Measurements from ENCODE around the gene WFS1.

The WFS1 gene

GRCh38 chr4:6327220-6327917, 57.7 kb downstream of the WFS1 start:
- no peak for FAIRE-seq

GRCh38 chr4:6328526-6328925, 58.9 kb downstream of the WFS1 start:
- FAIRE-seq, result no peak

DNA sequence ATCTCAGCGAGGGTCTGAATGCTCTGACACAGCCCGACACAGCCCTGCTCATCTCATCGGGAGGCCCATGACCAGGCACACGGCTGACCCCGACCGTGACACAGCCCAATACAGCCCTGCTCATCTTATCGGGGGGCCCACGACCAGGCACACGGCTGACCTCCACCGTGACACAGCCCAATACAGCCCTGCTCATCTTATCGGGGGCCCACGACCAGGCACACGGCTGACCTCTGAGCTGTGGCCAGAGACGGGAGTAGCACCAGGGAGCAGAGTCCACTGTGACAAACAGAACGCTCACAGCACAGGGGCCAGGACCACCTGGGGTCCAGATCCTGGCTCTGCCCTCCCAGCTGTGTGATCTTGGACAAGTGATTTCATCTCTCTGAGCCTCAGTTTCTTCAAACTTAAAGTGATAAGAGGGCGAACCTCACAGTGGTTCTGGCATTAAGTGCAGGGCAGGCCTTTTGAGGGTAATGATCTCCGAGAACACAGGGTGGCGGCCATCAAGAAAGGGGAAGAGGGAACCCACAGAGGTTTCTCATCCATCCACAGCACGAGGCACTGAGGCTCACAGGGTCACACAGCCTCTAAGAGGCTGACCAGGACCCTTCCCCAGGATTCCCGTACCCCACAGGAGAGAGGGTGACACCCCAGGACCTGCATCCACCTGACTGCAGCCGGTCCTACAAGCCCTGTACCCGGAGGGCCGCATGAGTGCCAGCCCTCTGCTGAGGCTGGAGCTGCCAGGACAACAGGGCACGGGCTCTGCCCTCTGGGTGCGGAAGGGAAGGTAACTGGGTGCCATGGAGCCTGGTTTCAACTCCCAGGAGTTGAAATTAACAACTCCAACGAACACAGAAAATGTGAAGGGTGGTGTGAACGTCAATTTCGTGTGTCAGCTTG, 60.1 kb downstream of the WFS1 start:
- FAIRE-seq, result no peak

DNA sequence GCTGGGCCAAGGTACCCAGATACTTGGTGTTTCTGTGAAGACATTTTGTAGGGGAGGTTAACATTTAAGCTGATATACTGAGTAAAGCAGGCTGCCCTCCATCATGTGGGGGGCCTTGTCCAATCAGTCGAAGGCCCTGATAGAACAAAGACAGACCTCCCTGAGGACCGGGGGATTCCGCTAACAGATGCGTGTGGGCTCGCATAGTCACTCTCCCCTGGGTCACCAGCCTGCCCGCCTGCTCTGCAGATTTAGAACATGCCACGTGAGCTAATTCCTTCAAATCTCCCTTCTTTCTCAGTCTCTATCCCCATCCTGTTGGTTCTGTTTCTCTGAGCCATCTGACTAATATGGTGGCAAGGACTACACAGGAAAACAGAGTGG, 60.7 kb downstream of the WFS1 start:
- no peak for FAIRE-seq

- FAIRE-seq, result no peak
Observed at GRCh38 chr4:6331018-6331417, 61.4 kb downstream of the WFS1 start.

- no peak for FAIRE-seq
Observed at GRCh38 chr4:6331468-6331867, 61.8 kb downstream of the WFS1 start.

DNA sequence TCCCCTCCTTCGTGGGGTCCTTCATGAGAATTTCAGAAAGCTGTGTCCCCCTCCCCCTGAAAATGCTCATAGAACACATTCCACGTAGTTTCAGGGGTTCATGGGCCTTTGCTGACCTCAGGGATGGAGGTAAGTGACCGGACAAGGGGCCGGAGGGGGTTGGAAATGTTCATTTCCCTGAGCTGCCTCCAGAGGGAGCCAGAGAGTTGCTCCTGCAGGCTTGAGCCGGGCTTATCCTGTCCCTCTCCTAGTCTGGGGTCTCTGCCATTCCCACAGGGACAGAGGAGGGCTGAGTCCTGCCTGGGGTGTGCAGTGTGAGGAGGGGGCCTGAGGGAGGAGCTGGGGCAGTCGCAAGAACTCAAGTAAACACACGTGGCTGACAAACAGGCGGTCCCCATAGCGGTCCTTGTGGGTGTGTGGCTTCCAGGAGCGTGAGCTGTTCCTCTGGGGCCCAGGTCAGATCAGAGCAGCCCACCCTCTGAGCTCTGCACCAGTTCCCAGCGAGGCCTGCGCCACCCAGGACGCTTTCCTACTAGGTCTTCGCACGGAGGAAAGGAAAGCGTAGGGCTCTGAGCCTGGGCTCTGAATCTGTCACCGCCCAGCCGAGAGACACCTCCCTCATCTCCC, 62.5 kb downstream of the WFS1 start:
- FAIRE-seq, result no peak

DNA sequence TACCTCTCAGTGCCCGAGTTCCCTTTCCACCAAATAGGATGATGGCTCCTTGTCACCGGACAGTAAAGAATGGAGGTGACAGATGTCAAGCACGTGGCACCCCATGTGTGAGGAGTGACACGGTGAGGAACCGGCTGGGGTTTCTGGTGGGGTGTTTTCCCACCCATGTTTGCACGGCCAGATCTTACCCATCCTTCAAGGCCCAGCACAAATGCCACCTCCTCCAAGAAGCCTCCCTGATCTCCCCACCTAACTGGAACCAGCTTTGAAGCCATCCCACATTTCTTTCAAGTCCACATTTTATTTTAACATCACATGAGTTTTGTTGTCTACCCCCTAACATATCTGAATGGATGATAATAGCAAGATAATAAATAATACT, 63.0 kb downstream of the WFS1 start:
- FAIRE-seq, result no peak

DNA sequence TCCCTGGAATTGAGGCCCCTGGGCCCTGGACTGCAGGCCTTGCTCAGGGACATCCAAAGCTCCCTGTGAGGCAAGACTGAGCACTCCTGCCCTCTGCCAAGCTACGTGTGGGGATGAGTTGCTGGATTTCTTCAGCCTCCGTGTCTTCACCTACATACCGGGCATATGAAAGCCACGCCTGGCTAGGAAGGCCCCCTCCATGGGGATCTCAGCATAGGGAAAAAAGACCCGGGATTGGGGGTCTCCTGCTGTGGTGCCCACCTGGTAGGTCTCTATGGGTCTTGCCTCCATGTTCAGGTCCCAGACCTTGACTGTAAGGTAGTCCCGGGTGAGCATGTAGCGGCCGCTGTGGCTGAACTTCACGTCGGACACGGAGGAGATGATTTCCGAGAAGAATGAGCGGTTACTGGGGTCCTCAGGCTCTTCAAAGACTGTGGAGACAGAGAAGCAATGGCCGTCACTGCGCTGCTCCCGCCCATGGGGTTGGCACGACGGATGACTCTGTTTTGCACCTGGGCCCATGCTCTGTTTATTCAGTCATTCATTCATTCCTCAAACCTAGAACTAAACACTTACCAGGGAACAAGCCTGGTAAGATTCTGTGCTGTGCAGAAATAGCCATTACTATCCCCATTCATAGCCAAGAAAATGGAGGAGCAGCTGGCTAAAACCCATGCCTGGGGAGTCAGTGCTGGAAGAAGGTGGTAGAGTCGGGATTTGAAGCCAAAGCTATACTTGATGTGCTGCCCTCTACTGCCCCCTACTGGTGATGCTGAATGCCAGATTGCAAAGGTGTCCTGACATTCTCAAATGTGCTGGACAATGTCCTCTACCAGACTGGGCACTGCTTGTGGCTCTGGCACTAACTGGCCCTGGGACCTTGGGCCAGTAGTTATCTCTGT, 63.9 kb downstream of the WFS1 start:
- FAIRE-seq, result no peak

GRCh38 chr4:6334203-6334887, 64.7 kb downstream of the WFS1 start:
- FAIRE-seq, result no peak

DNA sequence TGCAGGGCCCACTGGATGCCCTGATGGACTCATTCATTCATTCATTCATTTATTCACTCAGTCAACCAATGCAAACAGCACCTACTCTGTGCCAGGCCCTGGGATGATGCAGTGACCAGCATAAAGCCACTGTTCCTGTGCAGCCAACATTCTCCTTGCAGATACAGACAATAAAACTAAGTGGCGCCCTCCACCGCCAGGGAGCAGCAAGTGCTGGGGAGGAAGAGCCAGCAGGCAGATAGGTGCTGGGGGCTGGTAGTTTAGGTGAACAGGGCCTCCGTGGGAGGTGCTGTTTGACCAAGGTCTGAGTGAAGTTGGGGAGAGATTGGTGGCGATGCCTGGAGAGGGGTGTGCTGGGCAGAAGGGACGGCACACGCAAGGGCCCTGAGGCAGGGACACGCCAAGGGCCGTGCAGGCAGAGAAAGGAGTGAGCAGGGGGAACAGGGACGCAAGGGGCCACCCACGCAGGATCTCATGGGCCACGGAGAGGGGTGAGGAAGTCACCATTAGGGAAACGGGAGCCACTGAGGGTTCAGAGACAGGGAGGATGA, 65.5 kb downstream of the WFS1 start:
- FAIRE-seq, result no peak

- no peak for FAIRE-seq
Observed at GRCh38 chr4:6336166-6336565, 66.5 kb downstream of the WFS1 start.

- FAIRE-seq, result no peak
Observed at GRCh38 chr4:6337331-6337935, 67.8 kb downstream of the WFS1 start.

- no peak for FAIRE-seq
Observed at GRCh38 chr4:6338175-6338950, 68.7 kb downstream of the WFS1 start.

DNA sequence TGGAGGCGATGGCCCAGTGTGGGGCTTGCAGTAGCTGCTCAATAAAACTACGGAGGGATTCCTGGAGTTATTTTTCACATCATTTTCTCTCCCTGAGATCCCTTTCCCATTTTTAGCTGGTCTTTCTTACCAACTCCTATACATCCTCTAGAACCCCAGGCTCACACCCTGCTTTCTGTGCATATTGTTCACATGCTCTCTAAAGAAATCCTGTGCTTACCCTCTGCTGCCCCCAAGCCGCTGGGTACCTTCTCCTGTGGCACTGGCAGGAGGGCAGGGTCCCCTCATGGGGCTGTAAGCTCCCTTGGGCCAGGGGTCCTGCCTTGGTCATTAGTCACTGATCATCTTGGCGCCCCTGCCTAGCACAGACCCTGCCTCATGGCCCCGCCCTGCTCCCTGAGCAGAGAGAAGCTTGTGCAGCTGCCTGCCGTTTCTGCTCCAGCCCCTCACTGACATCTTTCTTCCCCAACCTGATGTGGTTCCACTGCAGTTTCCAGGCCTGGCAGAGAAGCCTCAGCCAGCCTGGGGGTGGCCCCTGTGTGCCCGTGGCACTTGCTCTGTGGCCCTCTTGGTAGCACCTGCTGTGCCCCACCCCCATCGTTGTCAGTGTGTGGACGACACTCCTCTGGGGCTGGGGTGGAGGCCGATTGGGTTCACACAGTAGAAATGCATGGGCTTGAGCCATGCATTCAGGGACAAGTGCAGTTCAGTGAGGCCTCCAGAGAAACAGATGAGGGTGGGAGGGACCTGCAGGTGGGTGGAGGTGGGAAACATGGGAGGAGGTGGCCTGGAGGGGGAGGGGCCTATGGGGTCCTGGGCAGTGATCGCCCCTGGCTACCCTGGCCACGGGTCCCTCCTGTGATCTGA, 69.5 kb downstream of the WFS1 start:
- no peak for FAIRE-seq

GRCh38 chr4:6339818-6340445, 70.3 kb downstream of the WFS1 start:
- no peak for FAIRE-seq

DNA sequence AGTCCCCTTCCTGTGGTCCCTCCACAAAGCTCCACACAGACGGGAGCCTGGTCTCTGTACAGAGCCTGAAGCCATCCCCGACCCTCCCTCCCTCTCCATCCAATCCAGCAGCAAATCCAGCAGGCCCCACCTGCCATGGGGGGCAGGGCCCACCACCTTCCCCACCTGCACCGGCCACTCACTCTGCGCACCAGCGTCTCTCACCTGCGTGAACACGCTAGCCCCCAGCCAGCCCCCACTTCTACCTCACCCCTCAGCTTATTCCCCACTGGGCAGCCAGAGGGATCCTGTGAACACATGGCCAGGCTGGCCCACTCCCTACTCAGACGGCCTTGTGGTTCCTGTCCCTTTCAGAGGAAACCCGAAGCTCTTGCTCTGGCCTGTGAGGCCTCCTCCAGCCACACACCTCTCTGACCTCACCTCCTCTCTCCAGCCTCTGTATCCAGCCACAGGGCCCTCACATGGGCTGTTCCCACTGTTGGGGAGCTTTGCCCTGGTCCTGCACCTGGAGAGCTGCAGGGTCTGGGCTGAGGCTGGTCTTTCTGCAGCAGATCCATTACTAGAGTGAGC, 70.9 kb downstream of the WFS1 start:
- no peak for FAIRE-seq

- FAIRE-seq, result no peak
Observed at GRCh38 chr4:6341696-6342095, 72.0 kb downstream of the WFS1 start.
